ENCODE results near the gene SERPINA5.

The SERPINA5 gene

DNA sequence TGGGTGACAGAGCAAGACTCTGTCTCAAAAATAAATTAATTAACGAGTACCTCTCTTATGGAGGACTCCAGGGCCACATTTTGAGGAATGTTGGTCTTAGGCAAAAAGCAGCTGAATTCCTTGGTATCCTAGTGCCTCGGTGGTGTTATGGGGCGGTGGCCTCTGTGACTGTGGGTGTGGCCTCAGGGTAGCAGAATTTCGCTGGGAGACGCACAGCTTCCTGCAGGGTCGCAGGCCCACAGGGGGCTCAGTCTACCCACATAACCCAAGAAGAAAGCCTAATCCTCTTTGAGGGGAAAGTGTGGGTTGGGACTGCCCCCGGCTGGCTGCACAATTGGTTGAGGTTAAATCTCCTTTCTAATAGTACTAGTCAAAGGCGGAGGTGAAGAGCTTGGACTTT lies 31.2 kb upstream of the SERPINA5 start:
- in situ Hi-C loops (cut with MboI; ENCODE audit: low sequenced_read_pairs, unreplicated experiment): loop anchor here (10.0 kb wide), 1 partner anchor 115 kb away; no protein-coding TSS in a partner anchor
- no peak for DNase-seq (ENCODE audit: low spot score)
- TF ChIP-seq, protein P1, sequence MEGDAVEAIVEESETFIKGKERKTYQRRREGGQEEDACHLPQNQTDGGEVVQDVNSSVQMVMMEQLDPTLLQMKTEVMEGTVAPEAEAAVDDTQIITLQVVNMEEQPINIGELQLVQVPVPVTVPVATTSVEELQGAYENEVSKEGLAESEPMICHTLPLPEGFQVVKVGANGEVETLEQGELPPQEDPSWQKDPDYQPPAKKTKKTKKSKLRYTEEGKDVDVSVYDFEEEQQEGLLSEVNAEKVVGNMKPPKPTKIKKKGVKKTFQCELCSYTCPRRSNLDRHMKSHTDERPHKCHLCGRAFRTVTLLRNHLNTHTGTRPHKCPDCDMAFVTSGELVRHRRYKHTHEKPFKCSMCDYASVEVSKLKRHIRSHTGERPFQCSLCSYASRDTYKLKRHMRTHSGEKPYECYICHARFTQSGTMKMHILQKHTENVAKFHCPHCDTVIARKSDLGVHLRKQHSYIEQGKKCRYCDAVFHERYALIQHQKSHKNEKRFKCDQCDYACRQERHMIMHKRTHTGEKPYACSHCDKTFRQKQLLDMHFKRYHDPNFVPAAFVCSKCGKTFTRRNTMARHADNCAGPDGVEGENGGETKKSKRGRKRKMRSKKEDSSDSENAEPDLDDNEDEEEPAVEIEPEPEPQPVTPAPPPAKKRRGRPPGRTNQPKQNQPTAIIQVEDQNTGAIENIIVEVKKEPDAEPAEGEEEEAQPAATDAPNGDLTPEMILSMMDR (IDR thresholded peaks at IDR 0.05; ENCODE audit: borderline replicate concordance, control extremely low read depth, extremely low read depth, insufficient read depth, missing control alignments): no peak

DNA sequence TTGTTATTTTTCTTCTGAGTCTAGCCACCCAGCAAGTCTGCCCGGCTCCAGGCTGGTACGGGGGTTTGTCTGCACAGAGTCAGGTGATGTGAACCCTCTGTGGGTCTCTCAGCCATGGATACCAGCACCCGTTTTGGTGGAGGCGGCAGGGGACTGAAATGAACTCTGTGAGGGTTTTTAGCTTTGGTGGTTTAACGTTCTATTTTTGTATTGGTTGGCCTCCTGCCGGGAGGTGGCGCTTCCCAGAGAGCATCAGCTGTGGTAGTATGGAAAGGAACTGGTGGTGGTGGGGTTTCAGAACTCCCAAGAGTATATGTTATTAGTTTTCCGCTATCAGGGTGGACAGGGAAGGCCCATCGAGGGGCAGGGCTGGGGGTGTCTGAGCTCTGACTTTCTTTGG lies 25.2 kb upstream of the SERPINA5 start:
- TF ChIP-seq, protein P1 (IDR thresholded peaks at IDR 0.05; ENCODE audit: borderline replicate concordance, control extremely low read depth, extremely low read depth, insufficient read depth, missing control alignments): no peak
- no peak for DNase-seq (ENCODE audit: low spot score)
- in situ Hi-C loops (cut with MboI; ENCODE audit: low sequenced_read_pairs, unreplicated experiment): loop anchor here (10.0 kb wide), 1 partner anchor 121 kb away; no protein-coding TSS in a partner anchor

DNA sequence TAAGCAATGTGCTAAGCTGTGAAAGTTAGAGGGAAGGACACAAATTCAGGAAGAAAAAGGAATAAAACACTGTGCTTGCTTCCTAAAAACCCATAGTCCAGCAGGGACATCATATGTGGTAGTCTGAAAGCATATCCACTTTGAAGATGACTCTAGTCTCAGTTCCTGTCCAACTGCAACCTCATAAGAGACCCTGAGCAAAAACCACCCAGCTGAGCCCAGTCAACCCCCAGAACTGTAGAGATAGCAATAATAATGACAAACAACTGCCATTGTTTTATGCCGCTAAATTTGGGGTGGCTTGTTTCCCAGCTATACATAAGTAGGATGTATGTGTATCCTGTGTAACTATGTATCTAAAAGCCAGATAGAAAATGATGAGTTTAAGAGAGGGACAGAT lies 23.9 kb upstream of the SERPINA5 start:
- in situ Hi-C loops (cut with MboI; ENCODE audit: low sequenced_read_pairs, unreplicated experiment): loop anchor here (10.0 kb wide), 1 partner anchor 123 kb away; no protein-coding TSS in a partner anchor
- DNase-seq (ENCODE audit: low spot score): no peak
- TF ChIP-seq, protein P1 (IDR thresholded peaks at IDR 0.05; ENCODE audit: borderline replicate concordance, control extremely low read depth, extremely low read depth, insufficient read depth, missing control alignments): no peak

DNA sequence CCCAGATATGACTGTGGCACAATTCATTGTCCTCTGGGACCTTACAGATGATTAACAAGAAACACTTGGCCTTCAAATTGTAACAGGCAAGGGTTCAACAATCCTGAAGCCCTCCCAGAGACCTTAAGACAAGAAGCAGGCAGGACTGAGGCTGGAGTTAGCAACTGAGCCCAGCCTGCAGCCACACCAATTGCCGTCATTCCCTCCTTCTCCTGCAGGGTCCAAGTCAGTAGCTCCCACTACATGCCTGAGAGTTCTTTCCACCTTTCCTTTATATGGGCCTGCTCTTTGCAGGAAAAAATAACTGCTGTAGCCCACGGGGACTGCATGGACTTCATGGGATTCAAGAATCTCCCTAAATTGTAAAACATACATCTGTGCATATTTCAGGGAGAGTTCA lies 22.4 kb upstream of the SERPINA5 start:
- no peak for DNase-seq (ENCODE audit: low spot score)
- in situ Hi-C loops (cut with MboI; ENCODE audit: low sequenced_read_pairs, unreplicated experiment): loop anchor here (10.0 kb wide), 1 partner anchor 124 kb away; no protein-coding TSS in a partner anchor
- TF ChIP-seq, protein P1 (IDR thresholded peaks at IDR 0.05; ENCODE audit: borderline replicate concordance, control extremely low read depth, extremely low read depth, insufficient read depth, missing control alignments): no peak

DNA sequence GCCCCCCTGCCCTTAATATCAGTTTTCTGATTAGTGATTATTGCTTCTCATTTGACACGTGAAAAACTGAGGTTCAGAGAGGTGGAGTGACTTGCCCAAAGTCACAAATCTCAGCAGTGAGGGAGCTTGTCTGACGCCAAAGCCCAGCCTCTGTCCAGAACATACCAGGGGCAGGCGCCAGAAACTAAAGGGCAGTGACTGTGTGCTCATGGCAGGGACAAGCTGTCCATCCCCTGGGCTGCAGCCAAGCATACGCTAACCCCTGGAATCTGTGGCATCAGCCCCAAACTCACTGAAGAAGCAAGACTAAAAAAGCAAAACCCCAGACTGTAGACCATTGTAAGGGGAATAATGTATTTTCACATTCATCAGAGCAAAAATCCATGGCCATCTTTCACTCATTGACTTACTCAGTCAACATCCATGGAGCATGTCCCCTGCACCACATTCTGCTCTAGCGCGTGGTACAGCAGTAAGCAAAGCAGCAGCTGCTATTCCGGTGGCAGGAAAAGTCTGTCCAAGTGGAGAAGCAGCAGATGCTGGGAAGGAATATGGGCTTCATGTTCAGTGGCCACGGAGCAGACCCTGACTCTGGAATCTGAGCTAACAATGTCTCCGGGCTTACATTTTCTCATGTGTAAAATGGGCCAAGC lies 21.5 kb upstream of the SERPINA5 start:
- TF ChIP-seq, protein P1 (IDR thresholded peaks at IDR 0.05; ENCODE audit: borderline replicate concordance, control extremely low read depth, extremely low read depth, insufficient read depth, missing control alignments): no peak
- in situ Hi-C loops (cut with MboI; ENCODE audit: low sequenced_read_pairs, unreplicated experiment): loop anchor here (10.0 kb wide), 1 partner anchor 125 kb away; no protein-coding TSS in a partner anchor
- no peak for DNase-seq (ENCODE audit: low spot score)

DNA sequence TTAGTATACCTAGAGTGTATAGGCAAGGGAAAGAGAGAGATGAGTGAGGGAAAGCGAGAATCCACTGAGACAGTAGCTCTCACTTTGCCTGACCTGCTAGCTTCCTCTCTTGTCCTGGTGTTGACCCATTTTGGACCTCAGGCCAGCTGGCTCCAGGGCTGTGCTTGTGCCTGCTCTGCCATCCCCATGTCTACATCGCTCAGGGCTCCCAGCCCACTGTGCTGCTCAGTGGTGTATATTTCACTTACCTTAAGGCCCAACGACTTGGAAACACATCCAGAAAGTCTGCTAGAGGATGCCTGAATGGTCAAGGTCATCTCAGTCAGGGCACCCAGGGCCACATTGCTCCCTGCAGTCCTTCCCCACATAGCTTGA lies 20.9 kb upstream of the SERPINA5 start:
- DNase-seq (ENCODE audit: low spot score): no peak
- TF ChIP-seq, protein P1 (IDR thresholded peaks at IDR 0.05; ENCODE audit: borderline replicate concordance, control extremely low read depth, extremely low read depth, insufficient read depth, missing control alignments): no peak
- in situ Hi-C loops (cut with MboI; ENCODE audit: low sequenced_read_pairs, unreplicated experiment): no loop called here
